GM23338 (cell line): ENCODE data around the gene PLAAT5.

Source experiments
- CREB1 ChIP-seq: fragments of 250-450 bp; sonication (Bioruptor Pico); IDR thresholded peaks from 2 replicates; pipeline ENCODE4 v1.5.0; 2020; ENCODE audit warnings: low read depth, mild to moderate bottlenecking, moderate library complexity
- CTCF ChIP-seq, 2 experiments: fragments of 200-600 bp in 1 of 2; sonication (generic) in 1 of 2; conservative IDR thresholded peaks; 2 replicates each; pipeline versions ENCODE4 v1.5.1 to v1.6.1; 2016 to 2017; ENCODE audit warnings: antibody characterized with exemption in 2 of 2, low read depth in 2 of 2, mild to moderate bottlenecking in 2 of 2, moderate library complexity in 1 of 2
- EZH2 ChIP-seq: fragments of 200-600 bp; sonication (generic); IDR thresholded peaks from one replicate; pipeline ENCODE4 v1.8.0; 2017; ENCODE audit warnings: antibody characterized with exemption, mild to moderate bottlenecking, low read depth; ENCODE audit not compliant: unreplicated experiment
- EZH2phosphoT487 ChIP-seq: fragments of 200-600 bp; sonication (generic); IDR thresholded peaks from one replicate; pipeline ENCODE4 v1.8.1; 2018; ENCODE audit warnings: antibody characterized with exemption; ENCODE audit not compliant: unreplicated experiment
- REST ChIP-seq: IDR thresholded peaks from one replicate; pipeline ENCODE4 v1.6.1; 2018; ENCODE audit warnings: antibody characterized with exemption; ENCODE audit not compliant: unreplicated experiment
- STAT1 ChIP-seq: IDR thresholded peaks from one replicate; pipeline ENCODE4 v1.6.1; 2016; ENCODE audit warnings: antibody characterized with exemption; ENCODE audit not compliant: unreplicated experiment

- no peak for TF ChIP-seq CTCF (conservative IDR thresholded peaks at IDR 0.05; ENCODE audit: low read depth in 2 of 2)
- no peak for TF ChIP-seq EZH2phosphoT487
- TF ChIP-seq CREB1 (CRISPR knock-in tag), result no peak
- no peak for TF ChIP-seq STAT1
- TF ChIP-seq REST, result no peak
- TF ChIP-seq EZH2, result no peak
Measured at GRCh38 chr11:63480039-63480438, 10.9 kb downstream of the PLAAT5 start.
